ENCODE measurements around the gene CCNK. TPM values are rescaled to one million over a fixed set of nuclear protein-coding genes. Genes with fewer than 3 reads are reported as not detected.

Gene CCNK
- total and polyA plus RNA-seq, 10 of the 15 experiments (the other 5 are each of a cell fraction or from before 2014, with no cell fraction given), result 10.8 to 88.0 (median 22.5) TPM

DNA sequence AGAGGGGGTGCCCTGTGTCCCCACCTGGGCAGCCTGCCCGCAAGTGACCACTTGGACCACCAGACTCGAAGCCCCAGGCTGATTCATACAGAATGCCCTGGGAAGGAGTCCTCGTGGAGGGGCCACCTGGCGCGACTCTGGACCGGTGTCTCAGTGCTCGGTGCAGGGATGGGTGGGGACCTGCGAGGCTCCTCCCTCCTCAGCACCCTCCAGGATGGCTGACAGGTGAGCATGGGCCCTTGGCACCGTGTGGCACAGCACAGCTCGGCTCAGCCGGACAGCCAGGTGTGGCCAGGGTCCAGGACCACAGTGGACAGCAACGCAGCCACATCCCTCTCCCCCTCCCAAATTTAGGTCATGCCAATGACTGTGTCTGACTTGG is 44.5 kb downstream of the CCNK start:
- DNase-seq (ENCODE audit: low read depth, low spot score), result no peak
- Histone ChIP-seq H3K4me3 (no peak overlapping the region), H3K4me1 (ENCODE audit: control insufficient read depth, insufficient read depth, low read length) (no peaks in the 10 kb centered on the region), H3K4me2 (ENCODE audit: control insufficient read depth, insufficient read depth) (no peak overlapping the region), H3K9ac (ENCODE audit: control insufficient read depth, insufficient read depth, low read length) (no peak overlapping the region), H2AFZ (ENCODE audit: control insufficient read depth, low read depth, low read length) (no peak overlapping the region), H3K36me3 (ENCODE audit: control insufficient read depth in 2 of 2, insufficient read depth in 2 of 2, low read length in 1 of 2) (no peaks in the 10 kb centered on the region), H3K79me2 (ENCODE audit: control insufficient read depth, insufficient read depth, low read length) (no peaks in the 10 kb centered on the region), H3K9me3 (replicated peaks; ENCODE audit: control insufficient read depth, insufficient read depth, low read length) (no peaks in the 10 kb centered on the region), H3K27ac (ENCODE audit: control insufficient read depth, insufficient read depth) (no peak overlapping the region), H4K20me1 (ENCODE audit: control insufficient read depth, insufficient read depth) (no peaks in the 10 kb centered on the region), H3K27me3 (replicated peaks in 1 of 2; ENCODE audit: control insufficient read depth in 2 of 2, insufficient read depth in 2 of 2, low read length in 1 of 2) (no peaks in the 10 kb centered on the region)
- in situ Hi-C loops (cut with MboI) (loop anchor here (5.0 kb wide), 1 partner anchor 357 kb away; no protein-coding TSS in a partner anchor), intact Hi-C loops (cut with micrococcal nuclease; ENCODE audit: unreplicated experiment) (no loop called here)
- RAD21 ChIA-PET (ENCODE audit: unreplicated experiment), result interaction anchor here (0.6 to 1.0 kb wide), 2 partner anchors 69 to 102 kb away, joined by 3 read pairs; no protein-coding TSS in a partner anchor
- 46% methylated on average over 12 of the region's 12 CpGs for WGBS (ENCODE audit: insufficient coverage, insufficient replicate concordance, low lambda C conversion rate, missing lambda C conversion rate)
- no TSS peak for BruUV-seq (replicated peaks)
- SMC1A ChIA-PET (ENCODE audit: uncharacterized antibody, unreplicated experiment), result no interaction called here
- TF ChIP-seq POLR2AphosphoS2 (IDR thresholded peaks at IDR 0.05; ENCODE audit: low read depth, low read length) (no peak), LARP7 (IDR thresholded peaks at IDR 0.05) (no peak), SUPT20H (IDR thresholded peaks at IDR 0.05; ENCODE audit: borderline replicate concordance, control insufficient read depth, low read depth, low read length) (no peak), SIX5 (IDR thresholded peaks at IDR 0.05; ENCODE audit: low read depth, low read length, severe bottlenecking) (no peak), KAT2A (conservative IDR thresholded peaks at IDR 0.05; ENCODE audit: control insufficient read depth, low read depth, low read length) (no peak), GABPA (IDR thresholded peaks at IDR 0.05; ENCODE audit: low read depth) (no peak)
- TF ChIP-seq, protein P1, sequence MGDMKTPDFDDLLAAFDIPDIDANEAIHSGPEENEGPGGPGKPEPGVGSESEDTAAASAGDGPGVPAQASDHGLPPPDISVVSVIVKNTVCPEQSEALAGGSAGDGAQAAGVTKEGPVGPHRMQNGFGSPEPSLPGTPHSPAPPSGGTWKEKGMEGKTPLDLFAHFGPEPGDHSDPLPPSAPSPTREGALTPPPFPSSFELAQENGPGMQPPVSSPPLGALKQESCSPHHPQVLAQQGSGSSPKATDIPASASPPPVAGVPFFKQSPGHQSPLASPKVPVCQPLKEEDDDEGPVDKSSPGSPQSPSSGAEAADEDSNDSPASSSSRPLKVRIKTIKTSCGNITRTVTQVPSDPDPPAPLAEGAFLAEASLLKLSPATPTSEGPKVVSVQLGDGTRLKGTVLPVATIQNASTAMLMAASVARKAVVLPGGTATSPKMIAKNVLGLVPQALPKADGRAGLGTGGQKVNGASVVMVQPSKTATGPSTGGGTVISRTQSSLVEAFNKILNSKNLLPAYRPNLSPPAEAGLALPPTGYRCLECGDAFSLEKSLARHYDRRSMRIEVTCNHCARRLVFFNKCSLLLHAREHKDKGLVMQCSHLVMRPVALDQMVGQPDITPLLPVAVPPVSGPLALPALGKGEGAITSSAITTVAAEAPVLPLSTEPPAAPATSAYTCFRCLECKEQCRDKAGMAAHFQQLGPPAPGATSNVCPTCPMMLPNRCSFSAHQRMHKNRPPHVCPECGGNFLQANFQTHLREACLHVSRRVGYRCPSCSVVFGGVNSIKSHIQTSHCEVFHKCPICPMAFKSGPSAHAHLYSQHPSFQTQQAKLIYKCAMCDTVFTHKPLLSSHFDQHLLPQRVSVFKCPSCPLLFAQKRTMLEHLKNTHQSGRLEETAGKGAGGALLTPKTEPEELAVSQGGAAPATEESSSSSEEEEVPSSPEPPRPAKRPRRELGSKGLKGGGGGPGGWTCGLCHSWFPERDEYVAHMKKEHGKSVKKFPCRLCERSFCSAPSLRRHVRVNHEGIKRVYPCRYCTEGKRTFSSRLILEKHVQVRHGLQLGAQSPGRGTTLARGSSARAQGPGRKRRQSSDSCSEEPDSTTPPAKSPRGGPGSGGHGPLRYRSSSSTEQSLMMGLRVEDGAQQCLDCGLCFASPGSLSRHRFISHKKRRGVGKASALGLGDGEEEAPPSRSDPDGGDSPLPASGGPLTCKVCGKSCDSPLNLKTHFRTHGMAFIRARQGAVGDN (IDR thresholded peaks at IDR 0.05), result no peak
- TF ChIP-seq, protein P2, sequence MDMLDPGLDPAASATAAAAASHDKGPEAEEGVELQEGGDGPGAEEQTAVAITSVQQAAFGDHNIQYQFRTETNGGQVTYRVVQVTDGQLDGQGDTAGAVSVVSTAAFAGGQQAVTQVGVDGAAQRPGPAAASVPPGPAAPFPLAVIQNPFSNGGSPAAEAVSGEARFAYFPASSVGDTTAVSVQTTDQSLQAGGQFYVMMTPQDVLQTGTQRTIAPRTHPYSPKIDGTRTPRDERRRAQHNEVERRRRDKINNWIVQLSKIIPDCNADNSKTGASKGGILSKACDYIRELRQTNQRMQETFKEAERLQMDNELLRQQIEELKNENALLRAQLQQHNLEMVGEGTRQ (IDR thresholded peaks at IDR 0.05; ENCODE audit: borderline replicate concordance, low read depth, low read length), result no peak
- POLR2A ChIA-PET, result no interaction called here
- ATAC-seq, result no peak
- CTCF ChIA-PET, result interaction anchor here (1.4 kb wide), 1 partner anchor 103 kb away, joined by 6 read pairs; no protein-coding TSS in a partner anchor
- FAIRE-seq, result no peak

Data from GM12878 (cell line).